ENCODE data around the gene AP5Z1. TPM values are rescaled to one million over a fixed set of nuclear protein-coding genes. Genes with fewer than 3 reads are reported as not detected.

Gene AP5Z1
- total RNA-seq, 1 donor from 2014 or later: 19.1 TPM

- DNase-seq: peak; percentile 58
Observed at GRCh38 chr7:4745971-4746919, 29.2 kb upstream of the AP5Z1 start.

- no peak for DNase-seq
Observed at GRCh38 chr7:4747013-4747412, 28.4 kb upstream of the AP5Z1 start.

- DNase-seq: no peak
Observed at GRCh38 chr7:4747746-4748145, 27.7 kb upstream of the AP5Z1 start.

GRCh38 chr7:4748231-4748681 is 27.2 kb upstream of the AP5Z1 start:
- DNase-seq: no peak

- no peak for DNase-seq
Observed at GRCh38 chr7:4749363-4749762, 26.1 kb upstream of the AP5Z1 start.

GRCh38 chr7:4749798-4750197 is 25.6 kb upstream of the AP5Z1 start:
- DNase-seq: no peak

- no peak for DNase-seq
Observed at GRCh38 chr7:4751398-4751947, 23.9 kb upstream of the AP5Z1 start.

- peak; percentile 75 for DNase-seq
Observed at GRCh38 chr7:4753598-4754432, 21.6 kb upstream of the AP5Z1 start.

- no peak for DNase-seq
Observed at GRCh38 chr7:4754433-4755010, 20.9 kb upstream of the AP5Z1 start.

GRCh38 chr7:4755045-4755444 is 20.4 kb upstream of the AP5Z1 start:
- no peak for DNase-seq

- no peak for DNase-seq
Observed at GRCh38 chr7:4758111-4758510, 17.3 kb upstream of the AP5Z1 start.

GRCh38 chr7:4758791-4759190 is 16.6 kb upstream of the AP5Z1 start:
- DNase-seq: no peak

- DNase-seq: no peak
Observed at GRCh38 chr7:4759211-4759610, 16.2 kb upstream of the AP5Z1 start.

- DNase-seq: no peak
Observed at GRCh38 chr7:4760952-4761351, 14.5 kb upstream of the AP5Z1 start.

GRCh38 chr7:4762121-4763055 is 13.0 kb upstream of the AP5Z1 start:
- DNase-seq: no peak

- DNase-seq: no peak
Observed at GRCh38 chr7:4763091-4763793, 12.2 kb upstream of the AP5Z1 start.

GRCh38 chr7:4763794-4764185 is 11.6 kb upstream of the AP5Z1 start:
- DNase-seq: no peak

GRCh38 chr7:4764402-4765007 is 10.9 kb upstream of the AP5Z1 start:
- no peak for DNase-seq

- DNase-seq: no peak
Observed at GRCh38 chr7:4765776-4766490, 9.5 kb upstream of the AP5Z1 start.
